HepG2 (cell line): ENCODE measurements around the gene NDC1. TPM values are rescaled to one million over a fixed set of nuclear protein-coding genes. Genes with fewer than 3 reads are reported as not detected.

Experiments used
- ATAC-seq: fragments of 200-7000 bp; cut with Tn5 transposase; 3 replicates; pipeline ENCODE4 v1.9.1; 2020; ENCODE audit warnings: mild to moderate bottlenecking, moderate library complexity
- BruUV-seq: library from RNA; stranded (reverse); fragments of 400-500 nt; replicated peaks from 2 replicates; lab custom pipeline; 2021; lab: Mats Ljungman, UMichigan
- CTCF ChIA-PET: fragments of 300-600 bp; formaldehyde crosslinking; extraction: SDS; loops from one replicate; lab custom pipeline; 2021; ENCODE audit warnings: low total read pairs, inconsistent platforms, low intra/inter-chr PET ratio; lab: Yijun Ruan, JAX
- POLR2A ChIA-PET: fragments of 350-600 bp; sonication (Branson Sonifier 250); formaldehyde crosslinking; loops from one replicate; lab custom pipeline; 2020; ENCODE audit warnings: antibody characterized with exemption, inconsistent platforms; lab: Yijun Ruan, JAX
- DNase-seq: peaks from one replicate; pipeline ENCODE4 v3.0.0-alpha.2; 2015; ENCODE audit warnings: low spot score
- FAIRE-seq: peaks from 3 replicates; lab custom pipeline; 2011; peaks lifted over from hg19 to GRCh38; lab: Jason Lieb, UNC
- H2AFZ ChIP-seq: one replicate; pipeline ENCODE4 v1.6.1; 2011; ENCODE audit warnings: low read length, inconsistent platforms
- H3K27ac ChIP-seq: fragments of 300-600 bp; 3 replicates; pipeline ENCODE4 v1.8.0; 2011; ENCODE audit warnings: mixed run types, mild to moderate bottlenecking, mixed read lengths, low read length, inconsistent platforms; ENCODE audit not compliant: insufficient read depth; ENCODE audit errors: extremely low read length
- H3K27me3 ChIP-seq, 2 experiments: fragments of 200-600 bp in 1 of 2; 2 replicates in 1 of 2; 3 replicates in 1 of 2; pipeline versions ENCODE4 v1.6.0 to v1.8.0; 2011; ENCODE audit warnings: low read length in 2 of 2, mild to moderate bottlenecking in 2 of 2, moderate library complexity in 2 of 2, inconsistent platforms in 1 of 2; ENCODE audit not compliant: insufficient read depth in 2 of 2, control insufficient read depth in 1 of 2
- H3K36me3 ChIP-seq, 2 experiments: fragments of 200-600 bp in 1 of 2; replicated peaks in 1 of 2; 2 replicates in 1 of 2; 3 replicates in 1 of 2; pipeline versions ENCODE4 v1.5.1 to v1.8.0; 2011; ENCODE audit warnings: low read length in 2 of 2, inconsistent platforms in 1 of 2; ENCODE audit not compliant: insufficient read depth in 2 of 2, control insufficient read depth in 1 of 2
- H3K4me1 ChIP-seq: 2 replicates; pipeline ENCODE4 v1.5.1; 2012; ENCODE audit warnings: low read length, inconsistent platforms; ENCODE audit not compliant: insufficient read depth
- H3K4me2 ChIP-seq: 2 replicates; pipeline ENCODE4 v1.6.0; 2011; ENCODE audit warnings: low read depth, low read length, inconsistent platforms
- H3K4me3 ChIP-seq, 3 experiments: fragments of 200-600 bp in 1 of 3; sonication (generic), shearing (Covaris generic) in 1 of 3; replicated peaks in 1 of 3; 2 replicates each; pipeline ENCODE4 v1.5.1; 2011 to 2016; ENCODE audit warnings: low read length in 3 of 3, inconsistent platforms in 2 of 3, low read depth in 2 of 3, mild to moderate bottlenecking in 2 of 3, control low read depth in 1 of 3, mixed read lengths in 1 of 3; ENCODE audit not compliant: insufficient read depth in 1 of 3
- H3K79me2 ChIP-seq: one replicate; pipeline ENCODE4 v1.6.1; 2011; ENCODE audit warnings: low read length, inconsistent platforms; ENCODE audit not compliant: insufficient read depth
- H3K9ac ChIP-seq: 2 replicates; pipeline ENCODE4 v1.6.0; 2011; ENCODE audit warnings: mild to moderate bottlenecking, low read depth, low read length, inconsistent platforms; ENCODE audit not compliant: insufficient read depth
- H3K9me3 ChIP-seq: 2 replicates; pipeline ENCODE4 v1.5.1; 2012; ENCODE audit warnings: mild to moderate bottlenecking, low read length
- H4K20me1 ChIP-seq: 2 replicates; pipeline ENCODE4 v1.6.0; 2011; ENCODE audit warnings: inconsistent platforms, mild to moderate bottlenecking, low read length, moderate library complexity; ENCODE audit not compliant: insufficient read depth
- BORCS8-MEF2B ChIP-seq: sonication (generic); formaldehyde crosslinking; IDR thresholded peaks from 2 replicates; pipeline ENCODE4 v1.8.0; 2022; ENCODE audit warnings: mild to moderate bottlenecking, missing genetic modification reagents
- FLYWCH1 ChIP-seq: sonication (generic); formaldehyde crosslinking; IDR thresholded peaks from 2 replicates; pipeline ENCODE4 v1.8.1; 2023; ENCODE audit warnings: mild to moderate bottlenecking, missing genetic modification reagents
- MAZ ChIP-seq, 2 experiments: sonication (generic) in 1 of 2; formaldehyde crosslinking in 1 of 2; IDR thresholded peaks; 2 replicates each; pipeline versions ENCODE4 v1.5.0 to v1.6.1; 2012 to 2020; ENCODE audit warnings: low read depth in 2 of 2, mild to moderate bottlenecking in 2 of 2, borderline replicate concordance in 1 of 2, improper control_type of control experiment in 1 of 2, low read length in 1 of 2, missing genetic modification reagents in 1 of 2, moderate library complexity in 1 of 2
- ZFP41 ChIP-seq: sonication (generic); formaldehyde crosslinking; IDR thresholded peaks from 2 replicates; pipeline ENCODE4 v1.4.0; 2020; ENCODE audit warnings: mild to moderate bottlenecking, missing genetic modification reagents, borderline replicate concordance
- ZNF317 ChIP-seq: sonication (generic); formaldehyde crosslinking; IDR thresholded peaks from 2 replicates; pipeline ENCODE4 v1.5.0; 2020; ENCODE audit warnings: mild to moderate bottlenecking, missing genetic modification reagents
- ZNF367 ChIP-seq: sonication (generic); formaldehyde crosslinking; IDR thresholded peaks from 2 replicates; pipeline ENCODE4 v1.4.0; 2020; ENCODE audit warnings: missing genetic modification reagents, borderline replicate concordance
- ZNF547 ChIP-seq: sonication (generic); formaldehyde crosslinking; IDR thresholded peaks from 2 replicates; pipeline ENCODE4 v1.5.1; 2020; ENCODE audit warnings: mild to moderate bottlenecking, missing genetic modification reagents
- ZNF672 ChIP-seq: sonication (generic); formaldehyde crosslinking; IDR thresholded peaks from 2 replicates; pipeline ENCODE4 v1.8.1; 2022; ENCODE audit warnings: missing genetic modification reagents
- ZNF746 ChIP-seq: sonication (generic); formaldehyde crosslinking; IDR thresholded peaks from 2 replicates; pipeline ENCODE4 v1.8.0; 2022; ENCODE audit warnings: mild to moderate bottlenecking, missing genetic modification reagents
- ZNF883 ChIP-seq: sonication (generic); formaldehyde crosslinking; IDR thresholded peaks from 2 replicates; pipeline ENCODE4 v1.5.1; 2020; ENCODE audit warnings: mild to moderate bottlenecking, missing genetic modification reagents; ENCODE audit errors: not compliant biosample characterization
- ZSCAN25 ChIP-seq: sonication (generic); formaldehyde crosslinking; IDR thresholded peaks from 2 replicates; pipeline ENCODE4 v1.8.0; 2022; ENCODE audit warnings: mild to moderate bottlenecking, missing genetic modification reagents
- WGBS: methylation state at CpG from one replicate; pipeline ENCODE4 v1.1.6; 2017; ENCODE audit warnings: low lambda C conversion rate; 5-methylcytosine and 5-hydroxymethylcytosine counted together
- in situ Hi-C: cut with HindIII; loops from 2 replicates; pipeline ENCODE4 v1.10.0; 2017; ENCODE audit warnings: low pct_unique_long_range_greater_than_20kb; ENCODE audit not compliant: extremely low pct_ligation_motif_present
- intact Hi-C: fragments of 100-400 bp; cut with micrococcal nuclease; formaldehyde crosslinking; loops from one replicate; pipeline ENCODE4 v1.10.0; 2022; ENCODE audit not compliant: unreplicated experiment
- polyA plus RNA-seq, 8 experiments: library from polyadenylated mRNA; depleted of rRNA in 3 of 8; stranded (reverse) in 7 of 8; unstranded in 1 of 8; fragments of >200 nt; fragmentation: Illumina TruSeq in 4 of 8; extraction: Trizol in 4 of 8; gene quantifications; 2 replicates each; pipeline versions ENCODE4 v1.2.1 to v1.2.3, GENCODE V29; 2011 to 2016; ENCODE audit warnings: low read depth in 4 of 8, missing spikeins in 1 of 8, mixed read lengths in 1 of 8; ENCODE audit not compliant: insufficient read depth in 1 of 8
- total RNA-seq, 5 experiments: library from RNA; depleted of rRNA; stranded (reverse); fragments of >200 nt; fragmentation: Illumina TruSeq; extraction: Trizol; gene quantifications; 2 replicates each; pipeline ENCODE4 v1.2.3, GENCODE V29; 2016; ENCODE audit warnings: low read depth in 1 of 5
- TF ChIP-seq, protein P1 (sequence below): sonication (generic); formaldehyde crosslinking; IDR thresholded peaks from 2 replicates; pipeline ENCODE4 v1.8.1; 2023; ENCODE audit warnings: mild to moderate bottlenecking, missing genetic modification reagents
- TF ChIP-seq, protein P2 (sequence below), 2 experiments: fragments of 450-650 bp in 1 of 2; sonication (generic) in 1 of 2; formaldehyde crosslinking in 1 of 2; IDR thresholded peaks; 2 replicates each; pipeline versions ENCODE4 v1.6.1 to v1.8.0; 2016 to 2022; ENCODE audit warnings: antibody characterized with exemption in 1 of 2, mild to moderate bottlenecking in 1 of 2, missing genetic modification reagents in 1 of 2

Gene NDC1
- total and polyA plus RNA-seq, 2 of the 13 experiments (the other 11 are each of a cell fraction or from before 2014, with no cell fraction given): 38.1 to 50.9 TPM

DNA sequence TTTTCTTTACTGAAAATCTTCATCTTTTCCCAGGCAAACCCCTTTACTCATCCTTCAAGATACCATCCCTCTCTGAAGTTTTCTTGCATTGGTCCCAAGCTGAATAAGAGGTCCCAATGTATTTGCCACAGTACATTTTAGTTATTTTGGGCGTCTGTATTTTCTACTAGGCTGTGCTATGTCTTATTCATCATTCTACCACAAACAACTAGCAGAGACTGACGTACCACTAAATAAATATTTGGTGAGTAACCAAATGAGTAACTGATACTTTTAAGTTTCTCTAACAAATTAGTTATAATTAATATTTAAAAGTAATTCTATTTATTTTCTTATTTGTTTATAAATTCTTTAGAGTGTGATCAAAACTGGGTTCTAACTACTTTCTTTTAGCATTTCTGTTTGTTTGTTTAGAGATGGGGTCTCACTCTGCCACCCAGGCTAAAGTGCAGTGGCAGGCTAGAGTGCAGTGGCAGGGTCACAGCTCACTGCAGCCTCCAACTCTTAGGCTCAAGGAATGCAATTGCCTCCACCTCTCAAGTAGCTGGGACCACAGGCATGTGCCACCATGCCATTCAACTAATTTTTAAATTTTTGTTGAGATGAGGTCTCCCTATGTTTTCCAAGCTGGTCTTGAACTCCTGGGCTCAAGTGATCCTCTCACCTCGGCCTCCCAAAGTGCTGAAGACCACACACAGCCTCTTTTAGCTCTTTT lies 33.1 kb downstream of the NDC1 start (continued):
- TF ChIP-seq ZNF883: no peak
- no peak for TF ChIP-seq ZFP41 (CRISPR knock-in tag)
- TF ChIP-seq ZNF672 (CRISPR knock-in tag): no peak
- no peak for TF ChIP-seq BORCS8-MEF2B (CRISPR knock-in tag)
- no peak for TF ChIP-seq ZNF746 (CRISPR knock-in tag)
- TF ChIP-seq ZSCAN25: no peak
- TF ChIP-seq MAZ (IDR thresholded peaks at IDR 0.05; ENCODE audit: borderline replicate concordance, low read depth, low read length): no peak
- no peak for TF ChIP-seq MAZ (CRISPR knock-in tag; IDR thresholded peaks at IDR 0.05; ENCODE audit: low read depth)
- TF ChIP-seq, protein P1, sequence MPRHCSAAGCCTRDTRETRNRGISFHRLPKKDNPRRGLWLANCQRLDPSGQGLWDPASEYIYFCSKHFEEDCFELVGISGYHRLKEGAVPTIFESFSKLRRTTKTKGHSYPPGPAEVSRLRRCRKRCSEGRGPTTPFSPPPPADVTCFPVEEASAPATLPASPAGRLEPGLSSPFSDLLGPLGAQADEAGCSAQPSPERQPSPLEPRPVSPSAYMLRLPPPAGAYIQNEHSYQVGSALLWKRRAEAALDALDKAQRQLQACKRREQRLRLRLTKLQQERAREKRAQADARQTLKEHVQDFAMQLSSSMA (CRISPR knock-in tag): no peak
- no peak for TF ChIP-seq ZNF367 (CRISPR knock-in tag)

GRCh38 chr1:53804181-53804580 lies 33.9 kb downstream of the NDC1 start:
- 0 out of 2 replicates have a peak, but pooled peaks cover 6% of the 10 kb centered on the region for H3K4me1 ChIP-seq
- FAIRE-seq (no peak), DNase-seq (no peak), ATAC-seq (no peak)
- H3K36me3 ChIP-seq: peaks cover 5 to 57% of the 10 kb centered on the region in 2 experiments; a peak in 4 of 5 replicates
- BruUV-seq: no TSS peak
- ChIA-PET POLR2A (no interaction called here), CTCF (no interaction called here)
- no peaks in the 10 kb centered on the region for H4K20me1 ChIP-seq
- H3K27me3 ChIP-seq: no peaks in the 10 kb centered on the region; a peak in 1 of 5 replicates
- H3K4me2 ChIP-seq: no peak overlapping the region
- H2AFZ ChIP-seq: no peak overlapping the region
- no peaks in the 10 kb centered on the region for H3K9me3 ChIP-seq
- 92% methylated on average over 7 of the region's 7 CpGs for WGBS
- H3K9ac ChIP-seq: no peak overlapping the region
- no peak overlapping the region for H3K4me3 ChIP-seq
- in situ Hi-C loops (no loop called here), intact Hi-C loops (no loop called here)
- no peak overlapping the region for H3K27ac ChIP-seq
- no peaks in the 10 kb centered on the region for H3K79me2 ChIP-seq
- no peak for TF ChIP-seq FLYWCH1 (CRISPR knock-in tag)
- no peak for TF ChIP-seq ZNF317 (CRISPR knock-in tag)
- TF ChIP-seq, protein P2, sequence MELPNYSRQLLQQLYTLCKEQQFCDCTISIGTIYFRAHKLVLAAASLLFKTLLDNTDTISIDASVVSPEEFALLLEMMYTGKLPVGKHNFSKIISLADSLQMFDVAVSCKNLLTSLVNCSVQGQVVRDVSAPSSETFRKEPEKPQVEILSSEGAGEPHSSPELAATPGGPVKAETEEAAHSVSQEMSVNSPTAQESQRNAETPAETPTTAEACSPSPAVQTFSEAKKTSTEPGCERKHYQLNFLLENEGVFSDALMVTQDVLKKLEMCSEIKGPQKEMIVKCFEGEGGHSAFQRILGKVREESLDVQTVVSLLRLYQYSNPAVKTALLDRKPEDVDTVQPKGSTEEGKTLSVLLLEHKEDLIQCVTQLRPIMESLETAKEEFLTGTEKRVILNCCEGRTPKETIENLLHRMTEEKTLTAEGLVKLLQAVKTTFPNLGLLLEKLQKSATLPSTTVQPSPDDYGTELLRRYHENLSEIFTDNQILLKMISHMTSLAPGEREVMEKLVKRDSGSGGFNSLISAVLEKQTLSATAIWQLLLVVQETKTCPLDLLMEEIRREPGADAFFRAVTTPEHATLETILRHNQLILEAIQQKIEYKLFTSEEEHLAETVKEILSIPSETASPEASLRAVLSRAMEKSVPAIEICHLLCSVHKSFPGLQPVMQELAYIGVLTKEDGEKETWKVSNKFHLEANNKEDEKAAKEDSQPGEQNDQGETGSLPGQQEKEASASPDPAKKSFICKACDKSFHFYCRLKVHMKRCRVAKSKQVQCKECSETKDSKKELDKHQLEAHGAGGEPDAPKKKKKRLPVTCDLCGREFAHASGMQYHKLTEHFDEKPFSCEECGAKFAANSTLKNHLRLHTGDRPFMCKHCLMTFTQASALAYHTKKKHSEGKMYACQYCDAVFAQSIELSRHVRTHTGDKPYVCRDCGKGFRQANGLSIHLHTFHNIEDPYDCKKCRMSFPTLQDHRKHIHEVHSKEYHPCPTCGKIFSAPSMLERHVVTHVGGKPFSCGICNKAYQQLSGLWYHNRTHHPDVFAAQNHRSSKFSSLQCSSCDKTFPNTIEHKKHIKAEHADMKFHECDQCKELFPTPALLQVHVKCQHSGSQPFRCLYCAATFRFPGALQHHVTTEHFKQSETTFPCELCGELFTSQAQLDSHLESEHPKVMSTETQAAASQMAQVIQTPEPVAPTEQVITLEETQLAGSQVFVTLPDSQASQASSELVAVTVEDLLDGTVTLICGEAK (IDR thresholded peaks at IDR 0.05): no peak
- TF ChIP-seq, protein P2 (CRISPR knock-in tag; IDR thresholded peaks at IDR 0.05): no peak
- no peak for TF ChIP-seq ZNF547 (CRISPR knock-in tag)
